Naive thymus-derived CD4-positive, alpha-beta T cell (primary cell): Measurements from ENCODE around the gene CDH4. TPM values are rescaled to one million over a fixed set of nuclear protein-coding genes. Genes with fewer than 3 reads are reported as not detected.

Source experiments
- ATAC-seq: fragments of 150-1000 bp; cut with Tn5 transposase; 2 replicates; pipeline ENCODE4 v1.10.0; 2021; ENCODE audit warnings: mild to moderate bottlenecking, moderate library complexity
- CTCF ChIA-PET: fragments of 350-600 bp; sonication (Branson Sonifier 250); formaldehyde crosslinking; loops from one replicate; lab custom pipeline; 2021; ENCODE audit warnings: antibody characterized with exemption; lab: Charles Lee
- POLR2A ChIA-PET: fragments of 350-600 bp; sonication (Branson Sonifier 250); formaldehyde crosslinking; loops from one replicate; lab custom pipeline; 2021; ENCODE audit warnings: antibody characterized with exemption, inconsistent platforms; lab: Charles Lee
- DNase-seq, 9 donors: peaks; one replicate each; pipeline versions ENCODE4 v3.0.0 to v3.0.0-alpha.2; 2020 to 2022; ENCODE audit warnings: mixed read lengths in 1 of 9
- H3K27ac ChIP-seq: one replicate; pipeline ENCODE4 v1.7.0; 2013; ENCODE audit warnings: mild to moderate bottlenecking, low read depth, low read length, moderate library complexity
- H3K27me3 ChIP-seq, 2 donors: one replicate each; pipeline ENCODE4 v1.7.0; 2013; ENCODE audit warnings: low read length in 2 of 2, mild to moderate bottlenecking in 2 of 2, moderate library complexity in 2 of 2; ENCODE audit not compliant: control insufficient read depth in 2 of 2, insufficient read depth in 2 of 2
- H3K36me3 ChIP-seq, 3 experiments: 1 replicate in 2 of 3; 2 replicates in 1 of 3; pipeline ENCODE4 v1.7.0; 2013; ENCODE audit warnings: low read length in 3 of 3, mild to moderate bottlenecking in 3 of 3, moderate library complexity in 1 of 3; ENCODE audit not compliant: insufficient read depth in 3 of 3, control insufficient read depth in 2 of 3
- H3K4me1 ChIP-seq, 2 donors: one replicate each; pipeline ENCODE4 v1.7.0; 2013; ENCODE audit warnings: low read length in 2 of 2, mild to moderate bottlenecking in 2 of 2, moderate library complexity in 1 of 2; ENCODE audit not compliant: control insufficient read depth in 2 of 2, insufficient read depth in 2 of 2
- H3K4me3 ChIP-seq: 2 replicates; pipeline ENCODE4 v1.7.0; 2013; ENCODE audit warnings: mild to moderate bottlenecking, low read length
- H3K9me3 ChIP-seq, 3 experiments: 1 replicate in 2 of 3; 2 replicates in 1 of 3; pipeline ENCODE4 v1.7.0; 2013; ENCODE audit warnings: low read length in 3 of 3; ENCODE audit not compliant: control insufficient read depth in 2 of 3
- H3K27ac Mint-ChIP-seq, 9 donors: one replicate each; pipeline ENCODE4 v1.8.0; 2020 to 2022; ENCODE audit warnings: mixed read lengths in 9 of 9, mild to moderate bottlenecking in 8 of 9, moderate library complexity in 5 of 9, inconsistent platforms in 2 of 9
- H3K27me3 Mint-ChIP-seq, 5 donors: one replicate each; pipeline ENCODE4 v1.8.0; 2021 to 2022; ENCODE audit warnings: mixed read lengths in 5 of 5, mild to moderate bottlenecking in 1 of 5
- H3K36me3 Mint-ChIP-seq, 5 donors: one replicate each; pipeline ENCODE4 v1.8.0; 2020 to 2022; ENCODE audit warnings: mixed read lengths in 5 of 5, mild to moderate bottlenecking in 3 of 5, inconsistent platforms in 1 of 5
- H3K4me1 Mint-ChIP-seq, 7 donors: one replicate each; pipeline ENCODE4 v1.8.0; 2020 to 2022; ENCODE audit warnings: mixed read lengths in 7 of 7, mild to moderate bottlenecking in 3 of 7, inconsistent platforms in 1 of 7
- H3K4me3 Mint-ChIP-seq, 10 donors: one replicate each; pipeline ENCODE4 v1.8.0; 2020 to 2022; ENCODE audit warnings: mild to moderate bottlenecking in 10 of 10, mixed read lengths in 10 of 10, moderate library complexity in 6 of 10, inconsistent platforms in 2 of 10
- H3K9me3 Mint-ChIP-seq, 11 donors: one replicate each; pipeline ENCODE4 v1.8.0; 2020 to 2022; ENCODE audit warnings: mixed read lengths in 11 of 11, mild to moderate bottlenecking in 4 of 11, inconsistent platforms in 1 of 11, moderate library complexity in 1 of 11
- intact Hi-C, 2 donors: fragments of 100-400 bp; cut with micrococcal nuclease; formaldehyde crosslinking; loops; one replicate each; pipeline ENCODE4 v1.15.1; 2023
- polyA plus RNA-seq, 2 donors: library from polyadenylated mRNA; unstranded; fragments of 300-500 nt; fragmentation: Illumina TruSeq; gene quantifications; one replicate each; pipeline ENCODE4 v1.2.3, GENCODE V29; 2021
- total RNA-seq, 6 experiments: library from RNA in 5 of 6; stranded (reverse) in 5 of 6; gene quantifications; 1 replicate in 5 of 6; 2 replicates in 1 of 6; pipeline ENCODE4 v1.2.3 and lab custom pipeline; 2021 to 2026

The CDH4 gene
- total and polyA plus RNA-seq, 7 experiments from 2014 or later: 0.05 to 0.43 (median 0.14) TPM; not detected in 1

GRCh38 chr20:61593516-61593915 lies 341.5 kb downstream of the CDH4 start:
- POLR2A ChIA-PET: no interaction called here
- Mint-ChIP-seq H3K4me1 (no peaks in the 10 kb centered on the region), H3K4me3 (no peak overlapping the region), H3K36me3 (peaks cover 0 to 9% (median 0%) of the 10 kb centered on the region in 5 donors), H3K9me3 (peaks cover 5 to 49% (median 24%) of the 10 kb centered on the region in 11 donors), H3K27me3 (peaks cover 0 to 7% (median 4%) of the 10 kb centered on the region in 5 donors), H3K27ac (no peak overlapping the region)
- Histone ChIP-seq H3K4me1 (no peaks in the 10 kb centered on the region), H3K27me3 (no peaks in the 10 kb centered on the region), H3K9me3 (peaks cover 0 to 22% (median 0%) of the 10 kb centered on the region in 3 experiments), H3K36me3 (no peaks in the 10 kb centered on the region), H3K27ac (no peak overlapping the region), H3K4me3 (no peak overlapping the region)
- ATAC-seq: no peak
- no peak for DNase-seq
- CTCF ChIA-PET: no interaction called here
- intact Hi-C loops: no loop called here

- ATAC-seq (no peak), DNase-seq (no peak)
- Mint-ChIP-seq H3K4me1 (no peaks in the 10 kb centered on the region), H3K36me3 (peaks cover 0 to 9% (median 0%) of the 10 kb centered on the region in 5 donors), H3K4me3 (no peak overlapping the region), H3K27ac (no peak overlapping the region), H3K9me3 (peaks cover 5 to 45% (median 24%) of the 10 kb centered on the region in 11 donors), H3K27me3 (peaks cover 0 to 4% (median 0%) of the 10 kb centered on the region in 5 donors)
- no peaks in the 10 kb centered on the region for H3K4me1 ChIP-seq
- H3K4me3 ChIP-seq: no peak overlapping the region
- ChIA-PET POLR2A (no interaction called here), CTCF (no interaction called here)
- no peaks in the 10 kb centered on the region for H3K36me3 ChIP-seq
- H3K27me3 ChIP-seq: no peaks in the 10 kb centered on the region
- peaks cover 0 to 22% (median 0%) of the 10 kb centered on the region in 3 experiments for H3K9me3 ChIP-seq
- no peak overlapping the region for H3K27ac ChIP-seq
- intact Hi-C loops: no loop called here
These were observed 342.1 kb downstream of the CDH4 start for GRCh38 chr20:61594198-61594597.

GRCh38 chr20:61595216-61595615 lies 343.2 kb downstream of the CDH4 start:
- H3K27ac ChIP-seq: no peak overlapping the region
- H3K27ac Mint-ChIP-seq: no peak overlapping the region
- ATAC-seq: no peak
- peaks cover 0 to 9% (median 0%) of the 10 kb centered on the region in 5 donors for H3K36me3 Mint-ChIP-seq
- no peak overlapping the region for H3K4me3 ChIP-seq
- H3K4me3 Mint-ChIP-seq: no peak overlapping the region
- H3K27me3 ChIP-seq: no peaks in the 10 kb centered on the region
- H3K27me3 Mint-ChIP-seq: peaks cover 0 to 4% (median 0%) of the 10 kb centered on the region in 5 donors
- ChIA-PET POLR2A (no interaction called here), CTCF (no interaction called here)
- peaks cover 0 to 22% (median 0%) of the 10 kb centered on the region in 3 experiments for H3K9me3 ChIP-seq
- intact Hi-C loops: no loop called here
- no peaks in the 10 kb centered on the region for H3K4me1 ChIP-seq
- peaks cover 5 to 45% (median 24%) of the 10 kb centered on the region in 11 donors for H3K9me3 Mint-ChIP-seq
- peaks cover 0 to 2% (median 0%) of the 10 kb centered on the region in 7 donors for H3K4me1 Mint-ChIP-seq
- no peaks in the 10 kb centered on the region for H3K36me3 ChIP-seq
- DNase-seq: no peak

GRCh38 chr20:61596687-61597330 lies 344.7 kb downstream of the CDH4 start:
- peaks cover 0 to 18% (median 0%) of the 10 kb centered on the region in 3 experiments for H3K9me3 ChIP-seq
- no peak overlapping the region for H3K4me3 Mint-ChIP-seq

GRCh38 chr20:61597996-61598395 lies 345.9 kb downstream of the CDH4 start:
- H3K27me3 Mint-ChIP-seq: peaks cover 0 to 4% (median 0%) of the 10 kb centered on the region in 5 donors
- no peak overlapping the region for H3K4me3 ChIP-seq
- no peak overlapping the region for H3K27ac ChIP-seq
- H3K36me3 ChIP-seq: no peaks in the 10 kb centered on the region
- H3K4me1 Mint-ChIP-seq: peaks cover 0 to 2% (median 0%) of the 10 kb centered on the region in 7 donors
- peaks cover 0 to 23% (median 15%) of the 10 kb centered on the region in 11 donors for H3K9me3 Mint-ChIP-seq
- H3K4me3 Mint-ChIP-seq: no peak overlapping the region
- intact Hi-C loops: no loop called here
- ATAC-seq: no peak
- ChIA-PET CTCF (no interaction called here), POLR2A (no interaction called here)
- no peaks in the 10 kb centered on the region for H3K27me3 ChIP-seq
- no peak overlapping the region for H3K27ac Mint-ChIP-seq
- H3K4me1 ChIP-seq: no peaks in the 10 kb centered on the region
- H3K36me3 Mint-ChIP-seq: peaks cover 0 to 4% (median 0%) of the 10 kb centered on the region in 5 donors
- H3K9me3 ChIP-seq: peaks cover 0 to 17% (median 0%) of the 10 kb centered on the region in 3 experiments
- DNase-seq: no peak

More at GRCh38 chr20:61596687-61597330, 344.7 kb downstream of the CDH4 start:
- Mint-ChIP-seq H3K4me1 (peaks cover 0 to 2% (median 0%) of the 10 kb centered on the region in 7 donors), H3K27ac (no peak overlapping the region), H3K9me3 (peaks cover 0 to 34% (median 20%) of the 10 kb centered on the region in 11 donors), H3K27me3 (peaks cover 0 to 4% (median 0%) of the 10 kb centered on the region in 5 donors), H3K36me3 (peaks cover 0 to 4% (median 0%) of the 10 kb centered on the region in 5 donors)
- DNase-seq (no peak), ATAC-seq (no peak)
- no peaks in the 10 kb centered on the region for H3K4me1 ChIP-seq
- intact Hi-C loops: no loop called here
- CTCF ChIA-PET: no interaction called here
- H3K36me3 ChIP-seq: no peaks in the 10 kb centered on the region
- no peak overlapping the region for H3K27ac ChIP-seq
- no peak overlapping the region for H3K4me3 ChIP-seq
- POLR2A ChIA-PET: no interaction called here
- H3K27me3 ChIP-seq: no peaks in the 10 kb centered on the region

- Mint-ChIP-seq H3K27ac (no peak overlapping the region), H3K4me3 (no peak overlapping the region), H3K9me3 (peaks cover 0 to 19% (median 12%) of the 10 kb centered on the region in 11 donors), H3K4me1 (peaks cover 0 to 2% (median 0%) of the 10 kb centered on the region in 7 donors), H3K36me3 (peaks cover 0 to 4% (median 0%) of the 10 kb centered on the region in 5 donors), H3K27me3 (peaks cover 0 to 4% (median 0%) of the 10 kb centered on the region in 5 donors)
- DNase-seq (no peak), ATAC-seq (no peak)
- Histone ChIP-seq H3K36me3 (no peaks in the 10 kb centered on the region), H3K9me3 (peaks cover 0 to 11% (median 0%) of the 10 kb centered on the region in 3 experiments), H3K27me3 (no peaks in the 10 kb centered on the region), H3K27ac (no peak overlapping the region), H3K4me3 (no peak overlapping the region), H3K4me1 (no peaks in the 10 kb centered on the region)
- intact Hi-C loops: no loop called here
- CTCF ChIA-PET: no interaction called here
- POLR2A ChIA-PET: no interaction called here
These were observed 346.5 kb downstream of the CDH4 start for GRCh38 chr20:61598586-61598985.
